ENCODE measurements around the gene OR52E1.

DNA sequence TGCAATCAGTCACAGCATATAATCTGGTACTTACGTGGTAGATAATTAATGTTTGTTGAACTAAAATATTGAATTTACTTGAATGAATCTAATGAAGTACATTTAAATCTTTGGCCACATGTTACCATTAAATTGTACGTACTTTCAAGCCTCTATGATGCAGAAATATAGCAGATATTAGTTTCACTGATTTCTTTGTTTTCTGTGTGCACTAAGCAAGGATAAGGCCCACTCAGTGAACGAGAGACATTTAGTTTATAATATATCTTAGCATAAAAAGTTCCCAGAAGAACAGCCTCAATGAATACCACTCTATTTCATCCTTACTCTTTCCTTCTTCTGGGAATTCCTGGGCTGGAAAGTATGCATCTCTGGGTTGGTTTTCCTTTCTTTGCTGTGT is at the start of gene OR52E1:
- TF ChIP-seq, protein P1, sequence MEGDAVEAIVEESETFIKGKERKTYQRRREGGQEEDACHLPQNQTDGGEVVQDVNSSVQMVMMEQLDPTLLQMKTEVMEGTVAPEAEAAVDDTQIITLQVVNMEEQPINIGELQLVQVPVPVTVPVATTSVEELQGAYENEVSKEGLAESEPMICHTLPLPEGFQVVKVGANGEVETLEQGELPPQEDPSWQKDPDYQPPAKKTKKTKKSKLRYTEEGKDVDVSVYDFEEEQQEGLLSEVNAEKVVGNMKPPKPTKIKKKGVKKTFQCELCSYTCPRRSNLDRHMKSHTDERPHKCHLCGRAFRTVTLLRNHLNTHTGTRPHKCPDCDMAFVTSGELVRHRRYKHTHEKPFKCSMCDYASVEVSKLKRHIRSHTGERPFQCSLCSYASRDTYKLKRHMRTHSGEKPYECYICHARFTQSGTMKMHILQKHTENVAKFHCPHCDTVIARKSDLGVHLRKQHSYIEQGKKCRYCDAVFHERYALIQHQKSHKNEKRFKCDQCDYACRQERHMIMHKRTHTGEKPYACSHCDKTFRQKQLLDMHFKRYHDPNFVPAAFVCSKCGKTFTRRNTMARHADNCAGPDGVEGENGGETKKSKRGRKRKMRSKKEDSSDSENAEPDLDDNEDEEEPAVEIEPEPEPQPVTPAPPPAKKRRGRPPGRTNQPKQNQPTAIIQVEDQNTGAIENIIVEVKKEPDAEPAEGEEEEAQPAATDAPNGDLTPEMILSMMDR (IDR thresholded peaks at IDR 0.05) = no peak
- no peak for TF ChIP-seq POLR2A (IDR thresholded peaks at IDR 0.05)

Data from Peyer's patch (tissue), 4 donors.